Common myeloid progenitor, CD34-positive (primary cell): Measurements from ENCODE around the gene ATRX.
"Not testable (repeated sequence)": the region's sequence is repeated elsewhere in the genome, so short reads cannot be mapped to it uniquely, and the experiment has no call there.

ENCODE experiments used
- CTCF ChIA-PET: fragments of 350-600 bp; sonication (Branson Sonifier 250); formaldehyde crosslinking; loops from one replicate; lab custom pipeline; 2021; ENCODE audit warnings: antibody characterized with exemption; lab: Charles Lee
- POLR2A ChIA-PET: fragments of 350-600 bp; sonication (Branson Sonifier 250); formaldehyde crosslinking; loops from one replicate; lab custom pipeline; 2021; ENCODE audit warnings: antibody characterized with exemption; lab: Charles Lee
- DNase-seq, 3 donors: peaks; one replicate each; pipeline versions ENCODE4 v3.0.0 to v3.0.0-alpha.2; 2013
- H3K27ac ChIP-seq, 2 experiments: 1 replicate in 1 of 2; 2 replicates in 1 of 2; pipeline ENCODE4 v1.7.0; 2013; ENCODE audit warnings: inconsistent platforms in 2 of 2, low read length in 2 of 2, mild to moderate bottlenecking in 2 of 2, low read depth in 1 of 2, moderate library complexity in 1 of 2; ENCODE audit not compliant: severe bottlenecking in 2 of 2, insufficient read depth in 1 of 2, poor library complexity in 1 of 2
- H3K27me3 ChIP-seq, 5 experiments: replicated peaks in 2 of 5; 1 replicate in 3 of 5; 2 replicates in 2 of 5; pipeline versions ENCODE4 v1.6.1 to v1.7.0; 2013; ENCODE audit warnings: low read length in 4 of 5, mild to moderate bottlenecking in 2 of 5, moderate library complexity in 2 of 5, inconsistent platforms in 1 of 5; ENCODE audit not compliant: insufficient read depth in 5 of 5, control insufficient read depth in 4 of 5
- H3K36me3 ChIP-seq, 4 experiments: 1 replicate in 2 of 4; 2 replicates in 2 of 4; pipeline versions ENCODE4 v1.6.1 to v1.7.0; 2013; ENCODE audit warnings: low read length in 3 of 4, control low read depth in 1 of 4, mild to moderate bottlenecking in 1 of 4; ENCODE audit not compliant: control insufficient read depth in 4 of 4, insufficient read depth in 4 of 4
- H3K4me1 ChIP-seq, 4 experiments: 1 replicate in 3 of 4; 2 replicates in 1 of 4; pipeline versions ENCODE4 v1.6.1 to v1.7.1; 2013; ENCODE audit warnings: low read length in 3 of 4, mild to moderate bottlenecking in 3 of 4, control low read depth in 1 of 4, inconsistent platforms in 1 of 4, moderate library complexity in 1 of 4; ENCODE audit not compliant: control insufficient read depth in 4 of 4, insufficient read depth in 4 of 4; ENCODE audit errors: control extremely low read depth in 1 of 4
- H3K4me3 ChIP-seq, 7 experiments: 1 replicate in 4 of 7; 2 replicates in 3 of 7; pipeline versions ENCODE4 v1.5.1 to v1.7.0; 2013; ENCODE audit warnings: mild to moderate bottlenecking in 7 of 7, low read length in 6 of 7, moderate library complexity in 6 of 7, inconsistent platforms in 2 of 7, low read depth in 2 of 7, control low read depth in 1 of 7; ENCODE audit not compliant: insufficient read depth in 4 of 7, control insufficient read depth in 1 of 7; ENCODE audit errors: extremely low read depth in 1 of 7
- H3K9me3 ChIP-seq, 5 experiments: 1 replicate in 4 of 5; 2 replicates in 1 of 5; pipeline versions ENCODE4 v1.6.1 to v1.7.1; 2013; ENCODE audit warnings: low read length in 4 of 5, mild to moderate bottlenecking in 2 of 5, inconsistent platforms in 1 of 5, low read depth in 1 of 5, moderate library complexity in 1 of 5; ENCODE audit not compliant: control insufficient read depth in 4 of 5, insufficient read depth in 2 of 5; ENCODE audit errors: control extremely low read depth in 1 of 5
- WGBS: methylation state at CpG from one replicate; pipeline ENCODE4 v1.1.5; 2013; ENCODE audit not compliant: insufficient coverage; 5-methylcytosine and 5-hydroxymethylcytosine counted together

Gene ATRX

DNA sequence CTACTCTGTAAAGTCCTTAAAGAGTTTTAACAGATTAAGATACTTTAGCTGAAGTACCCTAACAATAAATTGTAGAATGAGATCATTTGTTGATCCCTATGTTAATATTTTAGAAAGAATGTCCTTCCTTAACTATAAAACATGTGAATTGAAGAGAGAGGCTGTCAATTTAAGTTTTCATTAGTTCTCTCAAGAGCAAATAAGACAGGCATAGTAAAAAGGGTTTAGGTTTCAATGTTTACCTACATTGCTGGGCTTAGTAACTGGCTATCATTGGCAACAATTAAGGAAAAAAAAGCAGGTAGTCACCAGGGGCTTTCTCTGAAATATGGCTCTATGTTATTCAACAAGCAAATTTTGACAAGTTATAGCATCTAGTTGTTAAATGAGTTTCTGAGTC is 91.5 kb downstream of the ATRX start:
- Histone ChIP-seq H3K4me1 (no peaks in the 10 kb centered on the region), H3K27me3 (no peaks in the 10 kb centered on the region), H3K36me3 (peaks cover 0 to 9% (median 2%) of the 10 kb centered on the region in 4 experiments), H3K9me3 (no peaks in the 10 kb centered on the region), H3K4me3 (no peak overlapping the region), H3K27ac (no peak overlapping the region)
- CTCF ChIA-PET: interaction anchor here (0.6 kb wide), 1 partner anchor 335 kb away, joined by 3 read pairs; no protein-coding TSS in a partner anchor
- DNase-seq: no peak
- POLR2A ChIA-PET: no interaction called here

GRCh38 chrX:77693594-77693993 is 92.4 kb downstream of the ATRX start:
- Histone ChIP-seq H3K4me3 (no peak overlapping the region), H3K27me3 (no peaks in the 10 kb centered on the region), H3K4me1 (no peaks in the 10 kb centered on the region), H3K36me3 (peaks cover 0 to 11% (median 3%) of the 10 kb centered on the region in 4 experiments), H3K9me3 (no peaks in the 10 kb centered on the region), H3K27ac (no peak overlapping the region)
- CTCF ChIA-PET: no interaction called here
- POLR2A ChIA-PET: no interaction called here
- no peak for DNase-seq
- 100% methylated on average over 4 of the region's 5 CpGs for WGBS

GRCh38 chrX:77691916-77692315 is 94.1 kb downstream of the ATRX start:
- DNase-seq: no peak
- WGBS: 64% methylated on average over 1 of the region's 2 CpGs
- H3K9me3 ChIP-seq: no peaks in the 10 kb centered on the region
- H3K36me3 ChIP-seq: peaks cover 0 to 17% (median 3%) of the 10 kb centered on the region in 4 experiments
- no peaks in the 10 kb centered on the region for H3K4me1 ChIP-seq
- ChIA-PET POLR2A (no interaction called here), CTCF (no interaction called here)
- H3K27me3 ChIP-seq: no peaks in the 10 kb centered on the region
- H3K4me3 ChIP-seq: no peak overlapping the region
- H3K27ac ChIP-seq: no peak overlapping the region

DNA sequence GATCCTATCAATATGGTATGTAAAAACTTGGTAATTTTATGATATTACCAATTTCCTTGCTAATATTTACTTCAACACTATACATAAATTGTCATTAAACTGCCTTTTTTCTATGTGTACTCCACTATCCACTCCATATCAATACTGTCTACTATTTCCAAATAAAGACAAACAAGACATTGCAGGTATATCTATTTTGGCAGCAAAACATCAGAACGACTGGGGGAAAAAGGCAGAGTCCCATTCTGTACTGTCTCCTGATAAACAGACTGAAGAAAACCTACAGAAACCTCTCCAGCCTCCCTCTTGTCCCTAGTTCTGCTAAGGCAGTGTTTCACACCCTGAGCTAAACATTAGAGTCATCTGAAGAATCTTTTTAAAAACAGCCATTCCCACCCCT is 96.6 kb downstream of the ATRX start:
- Histone ChIP-seq H3K27ac (no peak overlapping the region), H3K4me3 (no peak overlapping the region), H3K9me3 (no peaks in the 10 kb centered on the region), H3K36me3 (peaks cover 0 to 28% (median 3%) of the 10 kb centered on the region in 4 experiments), H3K4me1 (no peaks in the 10 kb centered on the region), H3K27me3 (no peaks in the 10 kb centered on the region)
- CTCF ChIA-PET: no interaction called here
- POLR2A ChIA-PET: no interaction called here
- no peak for DNase-seq
- 45% methylated on average over 1 of the region's 1 CpG for WGBS

DNA sequence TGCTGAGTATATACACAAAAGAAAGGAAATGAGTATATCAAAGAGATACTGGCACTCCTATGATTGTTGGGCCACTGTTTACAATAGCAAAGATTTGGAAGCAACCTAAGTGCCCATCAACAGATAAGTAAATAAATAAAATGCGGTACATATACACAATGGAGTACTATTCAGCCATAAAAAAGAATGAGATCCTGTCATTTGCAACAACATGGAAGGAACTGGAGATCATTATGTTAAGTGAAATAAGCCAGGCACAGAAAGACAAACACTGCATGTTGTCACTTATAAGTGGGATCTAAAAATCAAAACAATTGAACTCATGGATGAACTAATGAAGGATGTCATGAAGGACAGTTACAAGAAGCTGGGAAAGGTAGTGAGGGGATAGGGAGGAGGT is 100.3 kb downstream of the ATRX start:
- H3K9me3 ChIP-seq, H3K27me3 ChIP-seq, H3K27ac ChIP-seq, CTCF ChIA-PET, H3K4me1 ChIP-seq, POLR2A ChIA-PET, H3K4me3 ChIP-seq, DNase-seq: not testable (repeated sequence)
- no CpG with 5 or more reads among the region's 1 CpG for WGBS
- H3K36me3 ChIP-seq: peaks cover 0 to 45% (median 9%) of the 10 kb centered on the region in 4 experiments

DNA sequence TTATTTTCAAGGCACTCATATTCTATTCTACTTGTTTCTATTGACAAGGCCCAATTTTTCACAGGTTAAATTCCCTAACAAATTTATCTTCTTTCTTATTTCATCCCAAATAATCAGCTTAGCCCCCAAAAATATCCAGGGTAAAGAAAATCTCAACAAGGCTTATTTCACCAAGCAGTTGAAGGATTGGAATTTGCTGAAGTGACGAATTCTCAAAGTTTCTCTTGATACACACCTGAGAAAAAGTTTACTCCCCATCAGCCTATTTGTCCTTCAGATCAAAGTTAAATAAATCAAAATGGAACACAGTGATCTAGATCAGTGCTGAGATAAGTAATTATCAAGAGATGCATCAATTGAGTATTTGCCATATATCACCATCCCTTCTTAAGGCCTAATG is 106.9 kb downstream of the ATRX start:
- no peak for DNase-seq
- Histone ChIP-seq H3K9me3 (no peaks in the 10 kb centered on the region), H3K36me3 (peaks cover 0 to 21% (median 8%) of the 10 kb centered on the region in 4 experiments), H3K4me3 (no peak overlapping the region), H3K27ac (no peak overlapping the region), H3K4me1 (no peaks in the 10 kb centered on the region), H3K27me3 (no peaks in the 10 kb centered on the region)
- POLR2A ChIA-PET: no interaction called here
- CTCF ChIA-PET: no interaction called here
- WGBS: no CpG with 5 or more reads among the region's 1 CpG

GRCh38 chrX:77675986-77676385 is 110.0 kb downstream of the ATRX start:
- H3K4me1 ChIP-seq: no peaks in the 10 kb centered on the region
- WGBS: no CpG with 5 or more reads among the region's 3 CpGs
- H3K9me3 ChIP-seq: no peaks in the 10 kb centered on the region
- POLR2A ChIA-PET: no interaction called here
- H3K27ac ChIP-seq: no peak overlapping the region
- CTCF ChIA-PET: no interaction called here
- DNase-seq: no peak
- H3K27me3 ChIP-seq: no peaks in the 10 kb centered on the region
- H3K4me3 ChIP-seq: no peak overlapping the region
- peaks cover 0 to 7% (median 4%) of the 10 kb centered on the region in 4 experiments for H3K36me3 ChIP-seq
